ENCODE data around the gene DOCK3. TPM values are rescaled to one million over a fixed set of nuclear protein-coding genes. Genes with fewer than 3 reads are reported as not detected.

The DOCK3 gene
- total RNA-seq, 1 experiment from 2014 or later = 5.6 TPM

GRCh38 chr3:51378065-51378464 lies 703.3 kb downstream of the DOCK3 start:
- DNase-seq (ENCODE audit: low spot score) (no peak), ATAC-seq (no peak)
- TF ChIP-seq ELF4 (CRISPR knock-in tag; IDR thresholded peaks at IDR 0.05; ENCODE audit: low read depth) (no peak), NR1H2 (CRISPR knock-in tag; IDR thresholded peaks at IDR 0.05) (no peak), RORB (CRISPR knock-in tag; IDR thresholded peaks at IDR 0.05) (no peak), AFF4 (CRISPR knock-in tag; IDR thresholded peaks at IDR 0.05; ENCODE audit: borderline replicate concordance) (no peak), GABPB1 (CRISPR knock-in tag; IDR thresholded peaks at IDR 0.05) (no peak), ZNF512 (CRISPR knock-in tag; IDR thresholded peaks at IDR 0.05; ENCODE audit: borderline replicate concordance) (no peak), TEAD1 (CRISPR knock-in tag; IDR thresholded peaks at IDR 0.05) (no peak), ERG (CRISPR knock-in tag; IDR thresholded peaks at IDR 0.05) (no peak), E2F4 (CRISPR knock-in tag; IDR thresholded peaks at IDR 0.05; ENCODE audit: borderline replicate concordance, low read depth) (no peak)
- Mint-ChIP-seq H3K36me3 (no peaks in the 10 kb centered on the region), H3K4me1 (peaks cover 2% of the 10 kb centered on the region), H3K27me3 (ENCODE audit: low read depth) (no peaks in the 10 kb centered on the region), H3K4me3 (no peak overlapping the region), H3K27ac (no peak overlapping the region), H3K9me3 (no peaks in the 10 kb centered on the region)
- ChIA-PET POLR2A (interaction anchor here (0.6 kb wide), 1 partner anchor 11 kb away, joined by 4 read pairs; no protein-coding TSS in a partner anchor), CTCF (interaction anchor here (0.7 to 3.4 kb wide), 4 partner anchors 12 to 776 kb away, joined by 3 to 15 read pairs (median 4); partner anchors contain the start of gene RBM15B)

- peaks cover 9% of the 10 kb centered on the region for H3K4me1 Mint-ChIP-seq
- no peak overlapping the region for H3K27ac Mint-ChIP-seq
- no peaks in the 10 kb centered on the region for H3K27me3 Mint-ChIP-seq (ENCODE audit: low read depth)
- DNase-seq (ENCODE audit: low spot score) (no peak), ATAC-seq (no peak)
- ChIA-PET POLR2A (no interaction called here), CTCF (interaction anchor here (0.7 to 3.4 kb wide), 4 partner anchors 11 to 776 kb away, joined by 3 to 15 read pairs (median 4); partner anchors contain the start of gene RBM15B)
- no peaks in the 10 kb centered on the region for H3K36me3 Mint-ChIP-seq
- no peaks in the 10 kb centered on the region for H3K9me3 Mint-ChIP-seq
- H3K4me3 Mint-ChIP-seq = no peak overlapping the region
- TF ChIP-seq GABPB1 (CRISPR knock-in tag; IDR thresholded peaks at IDR 0.05) = no peak
- no peak for TF ChIP-seq ZBTB43 (CRISPR knock-in tag; IDR thresholded peaks at IDR 0.05)
- TF ChIP-seq NFYB (CRISPR knock-in tag; conservative IDR thresholded peaks at IDR 0.05; ENCODE audit: low read depth) = no peak
- TF ChIP-seq ELF4 (CRISPR knock-in tag; IDR thresholded peaks at IDR 0.05; ENCODE audit: low read depth) = no peak
- TF ChIP-seq OVOL2 (CRISPR knock-in tag; IDR thresholded peaks at IDR 0.05; ENCODE audit: borderline replicate concordance) = no peak
Measured at GRCh38 chr3:51378726-51379125, 704.0 kb downstream of the DOCK3 start.

- ChIA-PET POLR2A (no interaction called here), CTCF (interaction anchor here (1.2 to 3.4 kb wide), 2 partner anchors 10 to 777 kb away, joined by 3 to 15 read pairs; partner anchors contain the start of gene RBM15B)
- no peak for ATAC-seq
- H3K36me3 Mint-ChIP-seq = no peaks in the 10 kb centered on the region
- no peak overlapping the region for H3K27ac Mint-ChIP-seq
- H3K27me3 Mint-ChIP-seq (ENCODE audit: low read depth) = no peaks in the 10 kb centered on the region
- DNase-seq (ENCODE audit: low spot score) = no peak
- H3K4me3 Mint-ChIP-seq = no peak overlapping the region
- H3K9me3 Mint-ChIP-seq = no peaks in the 10 kb centered on the region
- H3K4me1 Mint-ChIP-seq = peaks cover 13% of the 10 kb centered on the region
- no peak for TF ChIP-seq TEAD1 (CRISPR knock-in tag; IDR thresholded peaks at IDR 0.05)
- TF ChIP-seq TEAD4 (CRISPR knock-in tag; IDR thresholded peaks at IDR 0.05) = no peak
- no peak for TF ChIP-seq ZNF317 (CRISPR knock-in tag; IDR thresholded peaks at IDR 0.05; ENCODE audit: borderline replicate concordance, low read depth)
- TF ChIP-seq ZBTB43 (CRISPR knock-in tag; IDR thresholded peaks at IDR 0.05) = no peak
- no peak for TF ChIP-seq KAT7 (CRISPR knock-in tag; IDR thresholded peaks at IDR 0.05; ENCODE audit: borderline replicate concordance)
- no peak for TF ChIP-seq RORB (CRISPR knock-in tag; IDR thresholded peaks at IDR 0.05)
- TF ChIP-seq E2F4 (CRISPR knock-in tag; IDR thresholded peaks at IDR 0.05; ENCODE audit: borderline replicate concordance, low read depth) = no peak
- TF ChIP-seq EMX1 (CRISPR knock-in tag; IDR thresholded peaks at IDR 0.05) = no peak
- no peak for TF ChIP-seq ZNF416 (CRISPR knock-in tag; IDR thresholded peaks at IDR 0.05)
- TF ChIP-seq NR2C2 (CRISPR knock-in tag; IDR thresholded peaks at IDR 0.05) = no peak
- TF ChIP-seq CREB1 (CRISPR knock-in tag; IDR thresholded peaks at IDR 0.05) = no peak
- no peak for TF ChIP-seq ZNF423 (CRISPR knock-in tag; IDR thresholded peaks at IDR 0.05)
Measured at GRCh38 chr3:51379301-51379700, 704.6 kb downstream of the DOCK3 start.

All from WTC11 (cell line).